Stimulated activated CD4-positive, alpha-beta T cell treated with anti-CD3 and anti-CD28 coated beads, Interleukin-12 subunit alpha, Interleukin-12 subunit beta, amount 100 ng/mL, for 48 hours (primary cell): ENCODE measurements around the gene LGSN.
"Not testable (repeated sequence)": the region's sequence is repeated elsewhere in the genome, so short reads cannot be mapped to it uniquely, and the experiment has no call there.

ENCODE experiments used
- DNase-seq, 3 donors: peaks; one replicate each; pipeline ENCODE4 v3.0.0-alpha.2; 2020; ENCODE audit warnings: low read depth in 2 of 3, low spot score in 1 of 3

The LGSN gene

GRCh38 chr6:63319939-63320338 is at the start of gene LGSN:
Gene LGSN (minus strand): TSS chr6:63319983. CDS start chr6:63319943, 40 bp downstream.
- no peak for DNase-seq

DNA sequence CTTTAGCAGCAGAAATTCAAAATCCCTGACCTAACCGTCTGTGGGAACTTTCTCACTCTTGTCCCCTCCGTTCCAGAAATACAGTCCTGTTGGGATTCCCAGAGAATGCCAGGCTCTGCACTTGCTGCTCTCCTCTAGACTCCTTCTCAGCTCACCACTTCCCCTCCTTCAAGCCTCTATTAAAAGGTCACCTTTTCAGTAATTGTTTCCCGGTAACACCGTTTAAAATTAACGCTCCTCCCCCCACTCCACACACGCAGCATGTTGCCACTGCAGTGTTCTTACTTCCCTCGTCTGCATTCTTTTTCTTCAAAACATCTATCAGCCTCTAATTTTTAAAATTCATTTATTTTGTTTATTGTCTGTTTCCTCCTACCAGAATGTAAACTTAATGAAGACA is 48.6 kb upstream of the LGSN start:
- DNase-seq = no peak

DNA sequence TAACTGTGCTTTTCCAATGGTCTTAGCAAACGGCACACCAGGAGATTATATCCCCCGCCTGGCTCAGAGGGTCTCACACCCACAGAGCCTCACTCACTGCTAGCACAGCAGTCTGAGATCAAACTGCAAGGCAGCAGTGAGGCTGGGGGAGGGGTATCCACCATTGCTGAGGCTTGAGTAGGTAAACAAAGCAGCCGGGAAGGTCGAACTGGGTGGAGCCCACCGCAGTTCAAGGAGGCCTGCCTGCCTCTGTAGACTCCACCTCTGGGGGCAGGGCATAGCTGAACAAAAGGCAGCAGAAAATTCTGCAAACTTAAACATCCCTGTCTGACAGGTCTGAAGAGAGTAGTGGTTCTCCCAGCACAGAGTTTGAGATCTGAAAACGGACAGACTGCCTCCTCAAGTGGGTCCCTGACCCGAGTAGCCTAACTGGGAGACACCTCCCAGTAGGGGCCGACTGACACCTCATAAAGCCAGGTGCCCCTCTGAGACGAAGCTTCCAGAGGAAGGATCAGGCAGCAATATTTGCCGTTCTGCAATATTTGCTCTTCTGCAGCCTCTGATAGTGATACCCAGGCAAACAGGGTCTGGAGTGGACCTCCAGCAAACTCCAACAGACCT is 42.8 kb upstream of the LGSN start:
- not testable (repeated sequence) for DNase-seq

- DNase-seq = not testable (repeated sequence)
Measured at GRCh38 chr6:63357384-63357783, 37.6 kb upstream of the LGSN start.

DNA sequence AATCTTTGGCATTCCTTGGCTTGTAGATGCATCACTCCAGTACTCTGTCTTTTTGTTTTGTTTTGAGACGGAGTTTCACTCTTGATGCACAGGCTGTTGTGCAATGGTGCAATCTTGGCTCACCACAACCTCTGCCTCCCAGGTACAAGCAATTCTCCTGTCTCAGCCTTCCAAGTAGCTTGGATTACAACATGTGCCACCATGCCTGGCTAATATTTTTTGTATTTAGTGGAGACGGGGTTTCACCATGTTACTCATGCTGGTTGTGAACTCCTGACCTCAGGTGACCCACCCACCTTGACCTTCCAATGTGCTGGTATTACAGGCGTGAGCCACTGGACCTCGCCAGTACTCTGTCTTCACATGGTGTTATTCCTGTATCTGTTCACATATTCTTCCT is 35.8 kb upstream of the LGSN start:
- DNase-seq = no peak

DNA sequence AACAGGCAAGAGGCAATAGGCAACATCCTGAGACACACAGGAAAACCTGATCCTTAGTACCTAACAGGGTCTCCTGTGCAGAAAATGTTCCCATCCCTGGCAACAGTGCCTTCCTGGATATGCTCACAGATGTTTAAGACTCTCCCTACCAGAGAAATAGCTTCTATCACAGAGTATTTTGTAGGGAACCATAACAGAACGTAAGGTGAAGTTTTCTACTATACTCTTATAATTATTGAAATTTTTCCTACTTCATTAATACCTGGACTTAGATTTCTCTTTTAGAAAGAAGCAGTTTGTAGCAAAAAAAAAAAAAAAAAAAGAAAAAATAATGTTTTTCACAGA is 33.5 kb upstream of the LGSN start:
- DNase-seq = no peak

- DNase-seq = no peak
Measured at GRCh38 chr6:63352544-63353285, 32.9 kb upstream of the LGSN start.

DNA sequence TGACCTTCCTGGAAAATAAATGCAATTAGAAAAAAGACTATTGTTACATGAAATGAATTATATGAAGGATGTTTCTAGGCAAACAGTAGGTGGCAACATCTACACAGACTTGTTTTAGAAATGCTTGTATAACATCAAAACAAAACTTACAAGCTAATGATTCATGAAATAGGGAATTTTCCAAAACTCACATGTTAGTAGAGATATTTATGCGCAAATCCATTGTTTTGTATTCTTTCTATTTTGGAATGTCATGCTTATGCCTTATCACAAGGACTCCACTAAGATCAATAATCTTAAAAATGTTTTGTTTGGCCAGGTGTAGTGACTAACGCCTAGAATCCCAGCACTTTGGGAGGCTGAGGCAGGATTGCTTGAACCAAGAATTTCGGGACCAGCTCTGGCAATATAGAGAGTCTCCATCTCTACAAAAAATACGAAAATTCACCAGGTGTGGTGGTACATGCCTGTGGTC is 32.3 kb upstream of the LGSN start:
- no peak for DNase-seq

- no peak for DNase-seq
Measured at GRCh38 chr6:63349401-63349800, 29.6 kb upstream of the LGSN start.

- DNase-seq = no peak
Measured at GRCh38 chr6:63348836-63349235, 29.1 kb upstream of the LGSN start.

DNA sequence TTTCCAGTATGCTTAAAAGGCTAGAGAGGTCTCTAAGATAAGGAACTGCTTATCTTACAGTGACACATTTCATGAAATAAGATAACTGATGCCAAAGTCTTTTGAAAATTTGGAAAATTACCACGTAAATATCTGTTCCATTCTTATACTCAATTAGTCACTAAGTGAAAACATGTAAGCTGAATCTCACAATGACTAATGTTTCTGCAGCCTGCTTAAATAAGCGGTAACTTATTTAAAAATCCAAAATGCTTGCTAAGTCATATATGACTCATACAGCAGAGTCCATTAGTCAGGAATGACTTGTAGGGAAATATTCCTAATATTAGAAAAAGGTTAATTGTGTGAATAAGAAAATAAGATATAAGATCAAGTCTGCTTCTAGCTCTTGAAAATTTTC is 27.8 kb upstream of the LGSN start:
- no peak for DNase-seq

DNA sequence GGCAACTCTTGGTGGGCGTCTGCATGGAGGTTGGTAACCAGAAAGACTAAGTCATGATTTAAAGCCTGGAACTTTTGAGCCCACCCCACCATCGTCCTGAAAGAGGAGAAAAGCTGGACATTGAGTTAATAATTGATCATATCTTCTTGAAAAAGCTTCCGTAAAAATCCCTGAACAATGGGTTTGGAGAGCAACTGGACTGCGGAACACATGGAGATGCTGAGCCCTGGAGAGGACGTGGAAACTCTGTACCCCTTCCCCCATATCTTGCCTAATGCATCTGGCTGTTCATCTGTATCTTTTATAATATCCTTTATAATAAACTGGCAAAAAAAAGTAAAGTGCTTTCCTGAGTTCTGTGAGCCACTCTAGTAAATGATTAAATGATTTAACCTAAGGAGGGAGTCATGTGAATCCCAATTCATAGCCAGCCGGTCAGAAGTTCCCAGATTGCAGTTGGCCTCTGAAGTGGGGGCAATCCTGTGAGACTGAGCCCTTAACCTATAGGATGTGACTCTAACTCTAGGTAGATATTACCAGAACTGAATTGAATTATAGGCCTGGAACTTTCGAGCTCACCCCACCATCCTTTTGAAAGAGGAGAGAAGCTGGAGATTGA is 26.5 kb upstream of the LGSN start:
- no peak for DNase-seq

DNA sequence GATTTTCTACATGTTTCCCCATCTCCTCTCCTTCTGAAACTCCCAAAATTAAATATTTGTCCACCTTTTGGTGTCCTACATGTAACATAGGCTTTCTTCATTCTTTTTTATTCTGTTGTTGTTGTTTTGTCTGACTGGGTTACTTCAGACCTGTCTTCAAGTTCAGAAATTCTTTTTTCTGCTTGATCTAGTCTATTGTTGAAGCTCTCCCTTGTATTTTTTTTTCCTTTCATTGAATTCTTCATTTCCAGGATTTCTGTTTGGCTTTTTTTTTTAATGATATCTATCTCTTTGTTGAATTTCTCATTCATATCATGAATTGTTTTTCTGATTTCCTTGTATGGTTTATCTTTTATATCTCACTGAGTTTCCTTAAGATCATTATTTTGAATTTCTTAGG is 20.6 kb upstream of the LGSN start:
- no peak for DNase-seq

DNA sequence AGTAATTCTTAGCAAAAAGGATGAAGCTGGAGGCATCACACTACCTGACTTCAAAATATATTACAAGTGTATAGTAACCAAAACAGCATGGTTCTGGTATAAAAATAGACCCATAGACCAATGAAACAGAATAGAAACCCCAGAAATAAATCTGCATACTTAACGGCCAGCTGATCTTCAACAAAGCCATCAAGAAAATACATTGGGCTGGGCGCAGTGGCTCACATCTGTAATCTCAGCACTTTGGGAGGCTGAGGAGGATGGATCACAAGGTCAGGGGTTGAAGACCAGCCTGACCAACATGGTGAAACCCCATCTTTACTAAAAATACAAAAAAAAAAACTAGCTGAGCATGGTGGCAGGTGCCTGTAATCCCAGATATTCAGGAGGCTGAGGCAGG is 14.9 kb upstream of the LGSN start:
- DNase-seq = not testable (repeated sequence)

- no peak for DNase-seq
Measured at GRCh38 chr6:63333440-63333839, 13.7 kb upstream of the LGSN start.

DNA sequence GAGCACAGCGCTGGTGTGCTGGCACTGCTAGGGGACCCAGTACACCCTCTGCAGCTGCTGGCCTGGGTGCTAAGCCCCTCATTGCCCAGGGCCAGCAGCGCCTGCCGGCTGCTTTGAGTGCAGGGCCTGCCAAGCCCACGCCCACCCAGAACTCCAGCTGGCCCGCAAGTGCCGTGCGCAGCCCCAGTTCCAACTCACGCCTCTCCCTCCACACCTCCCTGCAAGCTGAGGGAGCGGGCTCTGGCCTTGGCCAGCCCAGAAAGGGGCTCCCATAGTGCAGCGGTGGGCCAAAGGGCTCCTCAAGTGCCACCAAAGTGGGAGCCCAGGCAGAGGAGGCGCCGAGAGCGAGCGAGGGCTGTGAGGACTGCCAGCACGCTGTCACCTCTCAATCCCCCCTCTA is 6.8 kb upstream of the LGSN start:
- DNase-seq = not testable (repeated sequence)

DNA sequence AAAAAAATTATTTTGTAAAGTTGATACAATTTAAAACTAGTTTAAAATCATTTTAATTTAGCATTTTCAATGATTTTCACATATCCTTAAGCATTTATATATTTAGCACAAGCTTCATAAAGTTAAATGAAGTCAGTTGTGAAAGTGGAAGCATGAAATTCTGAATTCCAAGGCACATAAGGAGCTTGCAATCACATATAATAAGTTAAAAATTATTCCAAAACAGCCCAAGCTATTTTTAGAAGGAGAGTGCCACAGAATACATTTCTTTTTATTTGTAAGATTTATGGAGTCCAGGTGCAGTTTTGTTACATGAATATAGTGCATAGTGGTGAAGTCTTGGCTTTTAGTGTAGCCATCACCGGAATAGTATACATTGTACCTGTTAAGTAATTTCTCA is 3.2 kb upstream of the LGSN start:
- DNase-seq = no peak

GRCh38 chr6:63321821-63322220 is 2.0 kb upstream of the LGSN start:
- DNase-seq = no peak

DNA sequence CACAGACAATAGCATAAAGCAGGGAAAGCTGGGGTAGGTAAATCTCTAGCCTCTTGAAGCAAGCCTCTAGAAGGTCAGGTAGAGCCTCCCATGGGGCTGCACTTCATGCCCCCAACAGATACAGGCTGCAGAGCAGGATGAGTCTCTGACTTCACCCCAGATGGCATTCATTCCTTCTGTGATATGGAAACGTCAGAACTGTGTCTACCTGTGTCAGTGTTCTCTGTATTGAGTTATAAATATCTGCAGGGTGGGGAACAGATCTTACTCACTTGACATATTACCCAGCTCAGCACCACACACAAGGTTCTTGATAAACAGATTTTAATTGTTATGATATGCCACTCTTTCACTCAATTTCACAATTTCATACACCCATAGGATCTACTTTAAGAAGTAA is 2.1 kb downstream of the LGSN start:
- DNase-seq = no peak

DNA sequence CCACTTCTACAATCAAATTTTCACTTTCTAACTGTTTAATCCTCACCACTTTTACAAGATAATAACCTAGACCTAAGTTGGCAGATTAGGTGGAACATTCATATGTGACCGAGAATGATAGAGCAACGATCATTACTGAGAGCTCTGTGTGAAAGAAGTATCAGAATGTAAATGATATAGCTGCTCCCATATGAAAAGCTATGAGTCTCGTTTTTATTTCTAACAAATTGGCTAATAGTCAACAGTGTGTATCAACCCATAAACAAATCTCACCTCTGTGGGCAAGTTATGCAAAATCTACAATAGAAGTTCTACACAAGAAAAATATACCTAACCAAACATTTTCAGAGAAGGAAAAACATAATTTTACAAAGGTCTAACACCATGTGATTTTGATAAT is 3.7 kb downstream of the LGSN start:
- DNase-seq = no peak

- no peak for DNase-seq
Measured at GRCh38 chr6:63313111-63313510, 6.7 kb downstream of the LGSN start.

DNA sequence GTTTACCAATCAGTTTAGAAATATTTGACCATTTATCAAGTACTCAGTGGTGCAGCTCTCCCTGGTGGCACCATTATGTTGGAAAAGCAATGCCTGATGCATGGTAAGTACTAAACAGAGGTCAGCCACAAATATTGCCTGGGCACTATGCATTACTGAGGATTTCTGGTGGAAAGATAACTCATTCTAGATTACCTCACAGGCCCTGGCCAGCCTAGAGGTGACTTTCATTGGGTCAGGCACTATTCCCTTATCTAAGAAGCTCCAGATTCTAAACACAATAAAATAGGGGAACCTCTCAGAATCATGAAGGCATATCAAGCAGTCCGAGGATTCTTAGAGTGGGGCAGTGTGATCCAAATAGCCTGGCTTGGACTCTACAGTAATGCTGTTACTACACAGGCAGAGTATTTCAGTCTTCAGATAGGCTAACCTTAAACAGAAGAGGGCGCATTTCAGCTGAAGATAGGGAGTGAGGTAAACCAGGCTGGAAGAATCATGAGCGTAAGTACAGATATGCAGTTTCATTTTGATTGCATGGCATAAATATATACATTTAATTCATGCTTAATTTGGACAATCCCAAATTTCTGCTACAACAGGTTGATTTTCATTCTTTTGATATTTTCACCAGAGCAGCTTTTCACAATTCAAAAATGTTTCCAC is 12.1 kb downstream of the LGSN start:
- DNase-seq = no peak
